DMS53 treated with DMSO at 0.1 percent for 48 hours (cell line): Measurements from ENCODE around the gene PFKFB4.
"Not testable (repeated sequence)": the region's sequence is repeated elsewhere in the genome, so short reads cannot be mapped to it uniquely, and the experiment has no call there.

Source experiments
- DNase-seq: peaks from one replicate; lab custom pipeline; 2025; ENCODE audit not compliant: unreplicated experiment; lab: John Stamatoyannopoulos, UW

Gene PFKFB4

DNA sequence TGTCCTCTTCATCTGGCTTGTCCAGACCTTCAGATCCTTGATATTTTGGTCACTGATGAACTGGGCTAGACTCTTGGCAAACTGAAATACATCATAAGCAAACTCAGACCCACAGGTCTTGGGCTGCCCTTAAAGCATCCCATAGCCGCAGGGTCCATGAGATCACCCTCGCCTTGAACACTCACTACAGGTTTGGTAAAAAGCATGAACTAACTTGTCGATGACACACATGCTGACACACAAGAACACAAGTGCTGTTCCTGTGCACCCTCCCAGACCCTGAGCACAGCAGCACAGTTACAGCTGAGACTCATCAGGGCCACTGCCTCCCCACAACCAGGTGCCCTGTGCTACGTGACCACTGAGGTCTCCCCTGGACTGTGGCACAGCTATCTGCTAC lies 21.0 kb downstream of the PFKFB4 start:
- DNase-seq: no peak

DNA sequence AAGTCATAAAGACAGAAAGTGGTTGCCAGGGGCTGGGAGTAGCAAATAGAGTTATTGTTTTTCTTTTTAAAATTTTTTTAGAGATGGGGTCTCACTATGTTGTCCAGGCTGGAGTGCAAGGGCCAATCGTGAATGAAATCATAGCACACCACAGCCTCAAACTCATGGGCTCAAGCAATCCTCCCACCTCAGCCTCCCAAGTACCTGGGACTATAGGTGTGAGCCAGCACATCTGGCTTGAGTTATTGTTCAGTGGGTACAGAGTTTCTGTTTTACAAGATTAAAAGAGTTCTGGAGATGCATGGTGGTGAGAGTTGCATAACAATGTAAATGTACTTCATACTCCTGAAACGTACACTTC lies 23.6 kb downstream of the PFKFB4 start:
- DNase-seq: no peak

DNA sequence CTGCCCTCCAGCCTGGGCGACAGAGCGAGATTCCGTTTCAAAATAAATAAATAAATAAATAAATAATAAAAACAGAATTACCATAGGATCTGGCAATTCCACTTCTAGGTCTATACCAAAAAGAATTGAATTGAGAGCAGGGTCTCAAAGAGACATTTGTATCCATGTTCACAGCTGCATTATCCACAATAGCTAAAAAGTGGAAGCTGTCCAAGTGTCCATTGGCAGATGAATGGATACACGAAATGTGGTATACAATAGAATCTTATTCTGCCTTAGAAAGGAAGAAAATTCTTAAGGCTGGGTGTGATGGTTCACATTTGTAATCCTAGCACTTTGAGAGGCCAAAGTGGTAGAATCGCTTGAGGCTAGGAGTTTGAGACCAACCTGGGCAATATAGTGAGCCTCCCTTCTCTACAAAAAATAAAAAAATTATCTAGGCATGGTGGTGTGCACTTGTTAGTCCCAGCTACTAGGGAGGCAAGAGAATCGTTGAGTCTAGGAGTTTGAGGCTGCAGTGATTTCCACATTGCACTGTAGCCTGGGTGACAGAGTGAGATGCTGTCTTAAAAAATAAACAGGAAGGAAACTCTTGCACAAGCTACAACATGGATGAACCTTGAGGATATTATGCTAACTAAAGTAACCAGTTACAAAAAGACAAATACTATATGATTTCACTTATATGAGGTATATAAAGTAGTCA lies 24.2 kb downstream of the PFKFB4 start:
- DNase-seq: no peak

DNA sequence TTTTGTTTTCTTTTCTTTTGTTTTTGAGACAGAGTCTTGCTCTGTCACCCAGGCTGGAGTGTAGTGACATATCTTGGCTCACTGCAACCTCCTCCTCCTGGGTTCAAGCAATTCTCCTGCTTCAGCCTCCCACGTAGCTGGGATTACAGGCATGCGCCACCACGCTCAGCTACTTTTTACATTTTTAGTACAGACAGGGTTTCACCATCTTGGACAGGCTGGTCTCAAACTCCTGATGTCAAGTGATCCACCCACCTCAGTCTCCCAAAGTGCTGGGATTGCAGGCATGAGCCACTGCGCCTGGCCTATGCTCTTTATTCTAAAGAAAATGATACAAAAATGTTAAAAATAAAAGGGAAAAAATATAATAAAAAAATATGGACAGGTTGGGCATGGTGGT lies 25.9 kb downstream of the PFKFB4 start:
- not testable (repeated sequence) for DNase-seq

DNA sequence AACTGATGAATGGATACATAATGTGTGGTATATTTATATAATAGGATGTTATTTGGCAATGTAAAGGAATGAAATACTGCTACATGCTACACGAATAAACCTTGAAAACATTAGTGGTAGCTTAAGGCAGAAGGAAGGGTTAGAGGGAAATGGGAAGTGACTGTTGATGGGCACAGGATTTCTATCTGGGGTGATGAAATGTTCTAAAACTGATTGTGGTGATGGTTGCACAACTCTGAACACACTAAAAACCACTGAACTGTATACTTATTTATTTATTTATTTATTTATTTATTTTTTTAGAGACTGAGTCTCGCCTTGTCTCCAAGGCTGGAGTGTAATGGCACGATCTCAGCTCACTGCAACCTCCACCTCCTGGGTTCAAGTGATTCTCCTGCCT lies 27.8 kb downstream of the PFKFB4 start:
- DNase-seq: no peak

DNA sequence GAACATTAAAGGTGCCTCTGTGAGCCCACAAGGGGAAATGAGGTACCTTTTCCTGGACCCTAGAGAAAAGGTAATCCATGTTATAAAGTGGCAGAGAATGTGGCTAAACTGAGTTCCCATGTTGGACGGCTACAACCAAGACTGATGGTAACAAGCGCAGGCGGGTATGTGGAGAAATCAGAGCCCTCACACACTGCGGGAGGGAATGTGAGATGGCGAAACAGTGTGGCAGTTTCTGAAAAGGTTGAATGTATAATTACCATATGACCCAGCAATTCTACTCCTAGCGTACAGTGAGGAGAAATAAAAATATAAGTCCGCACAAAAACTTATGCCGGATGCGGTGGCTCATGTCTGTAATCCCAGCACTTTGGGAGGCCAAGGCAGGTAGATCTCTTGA lies 28.6 kb downstream of the PFKFB4 start:
- no peak for DNase-seq

DNA sequence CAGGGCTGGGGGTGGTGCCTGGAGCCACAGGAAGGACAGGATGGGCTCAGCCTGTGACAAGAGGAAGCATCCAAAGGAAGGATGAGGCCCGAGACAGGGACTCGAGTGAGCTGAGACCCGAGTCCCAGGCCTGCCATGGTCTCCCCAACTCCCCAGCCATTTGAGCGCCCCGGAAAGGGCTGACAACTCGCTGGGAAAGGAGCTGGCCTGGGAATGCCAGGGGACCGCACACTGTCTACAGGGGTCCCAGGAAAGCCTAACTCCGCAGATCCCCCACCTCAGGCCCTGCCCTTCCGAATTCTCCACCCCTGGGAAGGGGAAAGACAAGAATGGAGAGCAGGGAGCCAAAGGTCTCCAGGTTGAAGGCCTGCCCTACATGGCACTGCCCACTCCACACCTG lies 31.6 kb downstream of the PFKFB4 start:
- no peak for DNase-seq

DNA sequence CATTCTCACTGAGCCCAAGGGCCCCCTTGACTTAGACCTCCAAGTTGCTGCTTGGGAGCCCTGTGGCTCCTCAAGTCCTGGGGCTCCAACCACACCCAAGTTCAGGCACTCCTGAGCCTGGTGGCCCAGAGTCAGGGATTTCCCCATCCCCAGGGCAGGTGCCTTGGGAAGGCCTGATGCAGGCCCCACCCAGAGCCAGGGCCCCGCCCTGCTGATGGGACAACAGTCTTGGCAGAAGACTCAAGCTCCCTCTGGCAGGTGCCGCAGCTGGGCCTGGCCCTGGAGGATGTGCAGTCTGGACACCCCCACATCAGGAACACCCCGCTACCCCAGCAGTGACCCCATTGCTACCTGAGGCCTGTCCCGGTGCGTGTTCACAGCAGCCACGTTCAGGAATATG lies 35.0 kb downstream of the PFKFB4 start:
- no peak for DNase-seq

DNA sequence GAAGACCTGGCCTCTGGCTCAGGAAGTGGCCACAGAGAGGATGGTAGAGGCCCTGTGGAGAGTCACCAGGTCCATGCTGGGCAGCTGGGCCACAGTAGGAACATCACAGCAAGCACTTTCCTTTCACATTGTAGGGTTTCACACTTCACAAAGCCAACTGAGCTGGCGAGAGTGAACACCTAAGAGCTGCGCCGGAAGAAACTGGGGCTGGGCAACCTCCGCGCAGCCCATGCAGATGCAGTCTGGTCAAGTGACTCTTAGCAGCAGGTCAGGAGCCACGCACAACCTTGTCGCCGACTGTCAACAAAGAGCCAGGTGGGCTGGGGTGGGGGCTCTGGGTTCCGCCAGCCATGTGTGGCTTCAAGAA lies 37.3 kb downstream of the PFKFB4 start:
- DNase-seq: no peak

DNA sequence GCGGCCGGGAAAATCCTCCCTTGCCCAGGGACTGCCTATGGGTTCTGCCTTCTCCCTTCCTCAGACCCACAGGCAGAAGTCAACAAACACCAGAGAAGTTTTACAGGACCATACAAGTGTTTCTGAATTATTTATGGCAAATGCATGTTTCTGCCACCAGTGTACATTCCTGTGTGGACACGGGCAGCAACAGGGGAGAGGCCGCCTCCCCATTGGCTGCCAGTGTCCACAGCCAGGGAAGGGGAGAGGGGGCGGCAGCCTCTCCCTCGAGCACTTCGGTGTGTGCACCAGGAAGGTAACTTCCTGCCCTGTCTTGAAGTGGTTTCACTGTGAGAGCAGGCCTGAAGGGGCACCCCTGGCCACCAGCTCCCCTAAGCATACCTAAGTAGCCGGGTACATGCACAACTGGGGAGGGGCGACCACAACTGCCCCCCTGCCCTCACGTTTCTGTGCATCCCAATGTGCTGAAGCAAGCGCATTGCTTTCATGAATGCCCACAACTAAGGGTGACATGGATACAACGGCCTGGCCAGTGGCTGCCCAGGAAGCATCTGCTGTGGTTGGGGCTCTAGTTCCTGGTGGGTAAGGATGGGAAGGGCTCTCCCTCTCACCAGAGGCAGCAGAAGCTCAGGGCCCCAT lies 37.8 kb downstream of the PFKFB4 start:
- DNase-seq: no peak

DNA sequence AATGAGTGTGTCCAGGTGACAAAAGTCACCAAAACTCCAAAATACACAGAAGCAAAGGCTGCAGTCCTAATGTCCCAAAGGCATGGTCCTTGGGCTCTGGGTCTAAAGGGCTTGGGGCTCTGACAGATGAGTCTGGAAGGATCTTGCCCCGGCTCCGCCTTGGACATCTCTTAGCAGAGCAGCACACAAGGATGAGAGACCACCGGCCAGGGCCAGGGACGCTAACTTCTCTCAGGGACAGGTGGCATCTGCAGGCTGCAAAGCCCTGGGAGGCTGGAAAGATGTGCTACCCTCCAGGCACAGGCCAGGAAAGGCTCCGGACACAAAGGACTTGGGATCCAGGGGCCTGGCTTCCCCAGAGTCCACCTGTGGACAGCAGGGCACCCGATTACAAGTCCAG lies 38.5 kb downstream of the PFKFB4 start:
- no peak for DNase-seq

DNA sequence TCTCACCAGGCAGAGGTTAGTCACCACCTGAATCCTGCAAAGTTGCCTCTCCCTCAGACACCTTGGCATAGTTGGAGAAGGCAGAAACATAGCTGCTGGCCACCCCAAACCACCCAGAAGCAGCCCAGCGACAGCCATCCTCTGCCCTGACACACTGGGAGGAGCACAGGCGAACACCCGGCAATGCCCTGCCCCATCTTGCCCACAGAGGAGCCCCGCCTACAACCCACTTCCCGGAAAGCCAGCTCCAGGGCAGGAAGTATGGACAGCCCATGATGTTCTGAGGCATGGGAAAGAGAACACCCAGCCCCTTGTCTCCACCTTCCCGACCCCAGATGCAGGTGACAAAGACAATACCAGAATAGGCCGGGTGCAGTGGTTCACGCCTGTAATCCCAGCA lies 40.0 kb downstream of the PFKFB4 start:
- DNase-seq: no peak

DNA sequence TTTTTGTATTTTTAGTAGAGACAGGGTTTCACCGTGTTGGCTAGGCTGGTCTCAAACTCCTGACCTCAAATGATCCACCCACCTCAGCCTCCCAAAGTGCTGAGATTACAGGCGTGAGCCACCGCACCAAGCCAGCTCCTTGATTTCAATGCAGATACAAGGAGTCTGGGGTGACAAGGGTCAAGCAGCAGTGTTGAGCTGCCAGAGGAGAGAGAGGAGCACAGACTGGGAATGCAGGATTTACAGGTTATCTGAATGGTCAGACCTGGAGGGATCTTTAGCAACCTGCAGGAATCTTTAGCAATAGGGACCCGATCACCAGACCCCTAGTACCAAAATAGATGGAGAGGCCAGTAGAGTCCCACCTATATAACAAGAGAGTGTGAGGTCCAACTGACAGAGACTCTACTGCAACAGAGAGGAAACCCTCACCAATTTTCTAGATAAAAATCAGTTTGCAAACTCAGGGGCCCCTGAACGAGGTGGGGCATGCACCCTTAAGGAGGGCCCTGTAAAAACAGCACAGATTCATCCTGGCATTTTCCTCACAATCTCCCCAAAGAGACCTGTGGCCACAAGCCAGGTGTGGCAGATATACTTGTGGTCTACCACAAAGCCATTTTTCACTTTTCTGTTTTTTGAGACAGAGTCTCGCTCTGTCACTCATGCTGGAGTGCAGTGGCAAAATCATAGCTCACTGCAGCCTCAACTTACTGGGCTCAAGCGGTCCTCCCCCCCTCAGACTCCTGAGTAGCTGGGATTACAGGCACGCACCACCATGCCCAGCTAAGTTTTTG lies 42.0 kb downstream of the PFKFB4 start:
- no peak for DNase-seq

DNA sequence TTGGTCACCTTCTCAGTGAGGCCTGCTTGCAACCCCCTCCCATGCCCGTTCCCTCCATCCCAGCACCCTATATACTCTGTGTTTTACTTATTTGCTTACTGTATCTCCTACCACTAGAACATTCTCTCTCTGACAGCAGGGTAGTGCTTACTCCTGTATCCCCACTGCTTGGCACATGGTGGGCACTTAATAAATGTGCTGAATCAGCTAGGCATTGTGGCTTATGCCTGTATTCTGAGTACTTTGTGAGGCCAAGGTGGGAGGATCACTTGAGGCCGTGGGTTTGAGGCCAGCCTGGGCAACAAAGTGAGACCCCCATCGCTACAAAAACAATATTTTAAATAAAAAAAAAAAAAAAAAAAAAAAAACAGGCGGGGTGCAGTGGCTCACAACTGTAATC lies 45.1 kb downstream of the PFKFB4 start:
- DNase-seq: no peak

DNA sequence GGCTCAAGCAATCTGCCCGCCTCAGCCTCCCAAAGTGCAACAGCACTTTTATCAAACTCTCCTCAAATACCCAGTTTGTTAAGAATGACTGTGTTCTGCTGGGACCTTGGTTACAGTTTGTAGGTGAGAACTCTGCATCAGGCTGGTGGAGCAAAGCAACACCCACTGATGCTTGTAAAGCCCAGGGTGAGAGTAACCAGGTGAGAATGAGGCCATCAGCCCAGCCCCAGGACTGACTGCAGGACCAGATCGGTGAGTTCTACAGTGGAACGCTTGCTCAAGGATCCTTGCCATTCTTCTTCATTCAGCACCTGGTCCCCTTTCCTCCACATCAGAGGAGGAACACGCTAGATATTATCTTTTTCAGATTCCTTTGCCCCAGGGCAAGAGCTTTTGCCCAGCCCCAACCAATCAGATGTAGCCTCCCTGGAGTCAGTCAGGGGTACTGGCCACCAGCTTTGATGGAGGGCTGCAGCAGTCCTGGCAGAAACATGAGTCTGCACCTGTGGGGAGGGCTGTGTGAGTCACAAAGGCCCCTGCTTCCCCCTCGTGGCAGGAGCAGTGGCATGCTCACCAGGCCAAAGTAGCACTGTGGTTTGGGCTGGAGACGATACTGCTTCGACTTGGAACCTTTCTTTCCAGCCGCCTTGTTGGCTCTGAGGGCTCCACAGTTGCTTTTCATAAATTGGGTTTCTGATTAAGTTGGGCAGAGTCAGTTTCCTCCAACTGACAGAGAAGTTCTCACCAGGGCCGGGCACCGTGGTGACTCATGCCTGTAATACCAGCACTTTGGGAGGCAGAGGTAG lies 49.1 kb downstream of the PFKFB4 start:
- DNase-seq: peak; percentile 32

DNA sequence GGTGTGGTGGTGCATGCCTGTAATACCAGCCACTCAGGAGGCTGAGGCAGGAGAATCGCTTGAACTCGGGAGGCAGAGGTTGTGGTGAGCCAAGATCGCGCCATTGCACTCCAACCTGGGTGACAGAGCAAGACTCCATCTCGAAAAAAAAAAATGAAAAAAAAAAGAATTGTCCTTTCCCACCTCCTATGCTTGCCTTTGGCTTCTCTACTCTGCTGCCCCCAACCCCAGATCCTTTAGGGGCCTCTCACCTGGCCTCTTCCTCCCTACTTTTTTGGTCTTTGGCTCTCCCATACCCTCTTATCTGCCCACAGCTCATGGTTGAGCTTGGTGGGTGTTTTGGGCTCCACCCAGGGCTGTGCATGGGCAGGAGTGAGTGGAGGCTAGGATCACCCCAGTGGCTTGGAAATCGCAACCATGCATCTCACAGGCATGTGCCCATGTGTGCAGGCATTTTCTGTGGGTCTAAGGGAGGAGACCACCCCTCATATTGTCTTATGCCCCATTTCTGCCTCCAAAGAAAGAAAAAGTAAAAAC lies 50.6 kb downstream of the PFKFB4 start:
- no peak for DNase-seq

DNA sequence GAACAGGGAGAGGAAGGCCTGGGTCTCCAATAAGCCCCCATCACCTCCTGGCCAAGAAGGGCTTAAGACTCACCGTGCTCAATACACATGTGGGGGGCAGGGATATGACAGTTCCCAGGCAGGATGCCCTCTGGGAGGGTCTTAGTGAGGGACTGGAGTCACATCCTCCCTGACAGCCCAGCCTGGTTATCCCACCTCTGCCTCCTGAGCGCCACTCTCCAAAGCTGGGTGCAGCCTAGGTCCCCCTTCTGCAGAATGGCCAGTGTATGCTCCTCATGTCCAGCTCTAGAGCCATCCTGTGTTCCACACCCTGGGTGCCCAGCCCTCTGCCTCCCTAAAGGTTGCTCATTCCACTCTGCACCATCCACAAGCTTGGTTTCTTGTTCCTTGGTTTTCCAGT lies 51.5 kb downstream of the PFKFB4 start:
- no peak for DNase-seq

DNA sequence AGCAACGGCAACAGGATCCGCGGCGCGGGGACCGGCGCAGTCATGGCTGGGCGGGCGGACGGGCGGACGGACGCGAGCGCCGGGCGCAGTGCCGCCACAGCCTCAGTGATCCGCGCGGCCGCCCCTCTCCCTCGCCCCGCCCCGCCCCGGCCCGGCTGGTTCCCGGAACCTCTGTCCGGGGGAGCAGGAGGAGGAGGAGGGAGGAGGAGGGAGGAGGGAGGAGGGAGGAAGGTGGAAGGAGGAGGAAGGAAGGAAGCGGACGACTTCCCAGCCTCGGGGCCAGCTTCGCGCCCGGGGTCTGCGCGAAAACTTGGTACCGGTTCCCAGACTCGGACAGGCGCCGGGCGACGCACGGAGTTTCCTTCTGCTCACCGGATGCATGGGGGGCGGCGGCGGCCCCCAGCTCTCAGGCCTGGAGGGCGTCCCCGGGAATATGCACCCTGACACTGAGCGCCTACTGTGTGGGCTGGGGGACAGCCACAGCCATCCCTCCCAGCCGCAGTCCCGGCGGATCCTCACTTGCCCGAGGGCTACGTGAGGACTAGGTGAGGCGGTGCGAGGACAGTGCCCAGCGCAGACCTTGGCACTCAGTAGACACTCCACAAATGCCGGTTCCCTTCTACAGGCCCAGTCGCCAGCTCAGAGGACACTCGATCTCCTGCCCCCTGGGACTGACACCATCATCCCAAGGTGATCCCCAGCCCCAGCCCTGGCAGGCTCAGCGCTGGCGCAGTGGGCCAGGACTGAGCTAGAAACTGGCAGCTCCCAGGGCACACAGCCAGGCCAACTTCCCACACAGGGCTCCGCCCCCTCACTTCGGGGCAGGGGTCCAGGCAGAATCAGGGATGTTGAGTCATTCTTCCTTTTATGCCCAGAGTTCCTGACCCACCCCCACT lies 52.3 kb downstream of the PFKFB4 start, which contains the start of gene SHISA5:
TSS of gene SHISA5 (minus strand) at position 124 of the 896 bp plus-strand sequence. CDS start at position 44, 80 bp downstream.
- DNase-seq: no peak

DNA sequence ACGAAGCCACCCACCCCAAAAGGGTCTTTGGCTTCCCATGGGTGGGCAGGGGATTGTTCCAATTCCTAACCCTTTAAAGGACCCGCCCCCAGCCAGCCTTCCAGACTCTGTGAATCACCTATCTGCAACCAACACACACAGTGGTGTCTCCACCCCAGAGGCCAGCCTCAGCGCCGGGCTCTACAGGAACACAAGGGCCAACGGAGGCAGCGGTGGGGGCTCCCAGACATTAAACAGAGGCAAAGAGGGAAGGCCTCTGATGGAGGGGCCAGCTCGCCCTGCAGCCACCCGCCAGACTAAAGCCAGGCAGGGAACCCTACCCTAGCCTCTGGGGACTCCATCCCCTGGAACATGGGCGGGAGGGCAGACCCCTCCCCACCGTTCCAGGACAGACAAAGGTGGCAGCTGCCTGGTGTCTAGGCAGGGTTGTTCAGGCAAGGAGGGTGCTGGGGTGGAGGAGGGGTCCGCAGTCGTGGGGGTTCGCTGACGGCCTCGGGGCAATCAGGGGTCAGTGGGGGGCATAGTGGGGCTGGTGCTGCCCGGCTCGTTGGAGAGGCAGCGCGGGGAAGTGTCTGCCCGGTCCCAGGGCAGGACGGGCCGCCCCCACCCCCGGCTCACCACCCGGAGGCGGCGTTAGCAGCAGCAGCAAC lies 53.1 kb downstream of the PFKFB4 start:
- DNase-seq: no peak

DNA sequence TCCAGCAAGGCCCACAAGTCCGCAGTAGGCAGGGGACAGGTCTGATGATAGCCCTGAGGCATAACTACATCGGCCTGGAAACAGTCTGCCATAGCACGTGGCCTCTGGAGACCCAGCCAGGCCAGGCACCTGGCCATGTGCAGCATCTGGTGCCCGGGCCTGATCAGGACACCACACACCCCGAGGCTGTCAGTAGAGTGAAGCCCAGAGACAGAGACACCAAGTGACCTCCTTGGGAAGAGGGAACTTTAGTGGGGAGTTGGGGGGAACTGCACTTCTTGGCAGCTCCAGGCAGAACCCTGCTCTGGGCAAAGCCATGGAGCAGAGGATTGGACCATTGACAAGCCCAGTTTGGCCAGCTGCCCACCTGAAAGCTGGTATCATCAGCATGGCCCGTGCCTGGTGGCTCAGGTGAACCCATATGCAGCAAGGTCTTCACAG lies 53.9 kb downstream of the PFKFB4 start:
- DNase-seq: no peak
